H54 (cell line): Measurements from ENCODE around the gene MIS18A.

ENCODE experiments used
- DNase-seq: peaks from one replicate; pipeline ENCODE4 v3.0.0; 2011; ENCODE audit warnings: low spot score, mixed read lengths; ENCODE audit not compliant: insufficient read length
- FAIRE-seq: peaks from 3 replicates; lab custom pipeline; 2011; peaks lifted over from hg19 to GRCh38; lab: Jason Lieb, UNC
- POLR2A ChIP-seq: IDR thresholded peaks from 2 replicates; pipeline ENCODE4 v1.6.1; 2011; ENCODE audit warnings: low read depth, mild to moderate bottlenecking, low read length

The MIS18A gene

DNA sequence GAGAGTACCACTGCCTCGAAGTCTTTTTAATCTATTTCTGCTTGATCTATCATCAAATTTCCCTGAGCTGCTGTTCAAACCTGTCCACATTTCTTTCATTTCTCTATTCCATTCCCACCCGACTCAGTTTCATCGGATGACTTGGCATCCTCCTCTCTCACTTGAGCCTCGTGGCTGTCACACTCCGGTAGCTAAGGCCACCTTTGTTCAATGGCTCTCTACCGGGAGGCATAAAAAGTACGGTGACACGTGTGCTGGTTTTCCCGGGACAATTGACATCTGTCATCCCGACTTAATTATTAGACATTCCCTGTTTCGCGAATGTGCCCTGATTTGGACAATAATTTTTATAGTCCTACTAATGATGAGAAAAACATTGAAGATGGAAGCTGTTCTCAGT lies 22.6 kb downstream of the MIS18A start:
- DNase-seq = no peak
- no peak for TF ChIP-seq POLR2A
- FAIRE-seq = no peak

DNA sequence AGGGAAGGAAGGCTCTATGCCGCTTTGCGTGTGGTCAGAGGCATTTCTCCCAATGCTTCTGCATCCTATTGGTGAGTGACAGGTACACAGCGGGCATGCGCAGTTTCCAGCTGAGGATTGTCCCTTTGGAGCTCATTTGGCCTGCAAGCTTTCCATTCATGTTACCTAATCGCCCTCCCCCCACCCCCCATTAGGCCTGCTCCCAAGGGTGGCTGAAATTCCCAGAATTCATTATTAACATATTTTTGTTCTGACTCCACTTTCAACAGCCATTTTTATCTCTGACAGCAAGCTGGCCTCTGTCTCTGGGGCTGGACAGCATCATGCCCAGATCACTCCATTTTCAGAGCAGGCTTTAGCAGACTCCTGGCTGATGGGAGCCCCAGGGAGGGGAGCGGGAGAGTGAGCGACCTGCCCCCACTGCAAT lies 25.6 kb downstream of the MIS18A start:
- DNase-seq = peak; percentile 27
- TF ChIP-seq POLR2A = no peak
- FAIRE-seq = no peak

DNA sequence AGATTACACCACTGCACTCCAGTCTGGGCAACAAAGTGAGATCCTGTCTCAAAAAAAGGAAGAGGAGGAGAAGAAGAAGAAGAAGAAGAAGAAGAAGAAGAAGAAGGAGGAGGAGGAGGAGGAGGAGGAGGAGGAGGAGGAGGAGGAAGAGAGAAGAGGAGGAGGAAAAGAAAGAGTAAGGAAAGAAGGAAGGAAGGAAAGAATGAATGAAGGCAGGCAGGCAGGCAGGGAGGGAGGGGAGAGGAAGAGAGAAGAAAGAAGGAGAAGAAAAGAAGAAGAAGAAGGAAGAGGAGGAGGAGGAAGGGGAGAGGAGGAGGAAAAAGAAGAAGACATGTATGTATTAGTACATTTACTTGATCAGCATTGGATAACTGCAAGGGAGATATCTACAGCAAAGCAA lies 26.7 kb downstream of the MIS18A start:
- no peak for TF ChIP-seq POLR2A
- DNase-seq (no peak), FAIRE-seq (no peak)

DNA sequence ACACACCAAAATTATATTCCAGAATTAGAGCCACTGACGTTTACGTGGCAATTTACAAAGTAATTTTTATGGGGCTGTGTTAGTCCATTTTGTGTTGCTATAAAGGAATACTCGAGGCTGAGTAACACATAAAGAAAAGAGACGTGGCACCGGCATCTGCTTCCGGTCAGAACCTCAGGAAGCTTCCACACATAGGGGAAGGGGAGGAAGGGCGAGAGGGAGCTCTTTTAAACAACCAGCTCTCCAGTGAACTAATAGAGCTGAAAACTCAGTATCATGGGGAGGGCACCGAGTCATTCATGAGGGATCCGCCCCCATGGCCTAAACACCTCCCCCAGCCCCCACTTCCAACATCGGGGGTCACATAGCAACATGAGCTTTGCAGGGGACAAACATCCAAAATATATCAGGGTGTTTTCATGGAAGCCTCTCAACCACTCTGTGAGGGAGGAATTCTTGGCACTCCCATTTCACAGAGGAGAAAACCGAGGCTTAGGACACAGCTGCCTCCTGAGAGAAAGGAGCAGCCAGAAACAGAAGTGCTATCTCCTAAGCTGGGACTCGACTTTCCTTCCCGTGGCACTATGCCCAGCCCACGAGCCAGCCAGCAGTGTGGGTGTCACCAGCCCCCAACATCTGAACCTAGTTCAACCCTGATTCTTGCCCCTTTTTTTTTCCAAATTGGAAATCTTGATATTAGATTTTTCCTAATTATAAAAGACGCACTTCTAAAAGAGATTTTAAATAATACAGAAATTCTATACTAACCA lies 29.2 kb downstream of the MIS18A start:
- TF ChIP-seq POLR2A = no peak
- DNase-seq = no peak
- no peak for FAIRE-seq

DNA sequence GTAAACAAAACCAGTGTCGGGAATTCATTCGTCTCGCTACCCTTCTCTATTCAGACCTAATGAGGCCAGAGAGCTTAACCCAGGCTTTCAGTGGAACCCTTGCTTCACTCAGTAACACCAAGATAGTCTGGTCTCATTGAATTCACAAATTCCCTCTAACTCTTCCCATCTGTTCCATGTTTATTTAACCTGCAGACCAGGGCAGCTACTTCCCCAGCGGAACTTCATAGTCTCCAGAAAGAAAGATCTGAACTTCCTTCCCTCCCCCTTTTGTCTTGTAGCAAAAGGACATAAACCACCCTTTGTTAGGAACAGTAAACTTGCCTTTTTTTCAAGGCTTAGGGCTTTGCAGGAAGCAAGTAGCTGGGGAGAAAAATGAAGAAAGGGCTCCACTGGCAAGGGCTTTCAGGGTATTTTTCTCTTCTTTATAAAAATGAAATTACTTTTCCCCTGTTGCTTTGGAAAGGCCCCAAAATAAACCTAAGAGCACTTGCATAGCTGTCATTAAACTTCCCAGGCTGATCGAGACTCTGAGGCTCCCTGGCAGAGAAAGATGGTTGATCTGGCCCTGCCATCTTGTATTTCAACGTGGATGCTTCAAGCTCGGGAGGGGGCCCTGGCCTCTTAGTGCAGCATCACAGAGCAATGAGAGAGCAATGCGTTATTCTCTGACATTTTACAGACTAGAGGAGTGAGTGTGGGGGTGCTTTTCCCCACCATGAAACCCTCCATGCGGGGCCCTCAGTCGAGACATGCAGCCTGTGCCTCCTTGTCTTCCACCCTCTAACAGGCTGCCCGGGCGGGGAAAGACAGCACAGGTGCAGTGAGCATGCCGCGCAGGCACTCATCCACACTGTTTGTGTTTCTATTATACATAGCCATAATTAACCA lies 30.0 kb downstream of the MIS18A start:
- FAIRE-seq (no peak), DNase-seq (no peak)
- TF ChIP-seq POLR2A = no peak

DNA sequence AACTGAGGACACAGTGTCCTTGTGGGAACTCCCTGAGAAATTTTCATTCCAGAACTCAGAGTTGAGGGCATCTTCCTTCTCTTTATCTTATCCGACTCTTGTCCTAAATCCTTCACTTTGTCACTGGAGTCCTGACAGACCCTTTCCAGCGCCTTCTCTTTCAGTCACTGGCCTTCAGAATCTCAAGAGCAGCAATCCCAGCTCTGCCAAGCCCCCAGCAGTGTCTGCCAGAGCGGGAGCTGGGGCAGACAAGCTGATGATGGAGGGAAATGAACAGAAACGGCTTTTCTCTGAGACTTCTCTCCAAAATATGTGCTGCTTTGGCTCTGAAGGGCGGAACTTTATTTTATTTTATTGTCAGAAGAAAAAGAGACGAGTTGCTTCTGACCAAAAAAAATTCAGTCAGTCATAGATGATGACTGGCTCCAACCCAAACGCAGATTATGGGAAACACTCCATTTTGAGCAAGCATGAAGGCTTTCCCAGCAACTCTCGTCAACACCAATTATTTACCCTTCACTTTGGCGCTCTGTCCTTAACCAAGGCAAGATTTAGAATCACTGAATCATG lies 32.2 kb downstream of the MIS18A start:
- DNase-seq (no peak), FAIRE-seq (no peak)
- no peak for TF ChIP-seq POLR2A

DNA sequence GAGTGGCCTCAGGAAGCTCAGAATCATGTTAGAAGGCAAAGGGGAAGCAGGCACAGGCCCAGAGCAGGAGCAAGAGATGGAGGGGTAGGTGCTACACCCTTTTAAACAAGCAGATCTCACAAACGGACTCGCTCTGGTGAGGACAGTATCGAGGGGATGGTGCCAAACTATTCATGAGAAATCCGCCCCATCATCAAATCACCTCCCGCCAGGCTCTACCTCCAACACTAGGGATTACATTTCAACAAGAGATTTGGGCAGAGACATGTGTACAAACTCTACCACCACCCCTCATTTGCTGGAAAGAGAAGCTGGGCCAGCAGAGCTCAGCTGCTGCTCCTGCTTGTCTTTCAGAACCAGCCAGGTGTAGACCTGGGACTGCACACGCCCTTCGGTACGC lies 32.9 kb downstream of the MIS18A start:
- FAIRE-seq (no peak), DNase-seq (no peak)
- TF ChIP-seq POLR2A = no peak

DNA sequence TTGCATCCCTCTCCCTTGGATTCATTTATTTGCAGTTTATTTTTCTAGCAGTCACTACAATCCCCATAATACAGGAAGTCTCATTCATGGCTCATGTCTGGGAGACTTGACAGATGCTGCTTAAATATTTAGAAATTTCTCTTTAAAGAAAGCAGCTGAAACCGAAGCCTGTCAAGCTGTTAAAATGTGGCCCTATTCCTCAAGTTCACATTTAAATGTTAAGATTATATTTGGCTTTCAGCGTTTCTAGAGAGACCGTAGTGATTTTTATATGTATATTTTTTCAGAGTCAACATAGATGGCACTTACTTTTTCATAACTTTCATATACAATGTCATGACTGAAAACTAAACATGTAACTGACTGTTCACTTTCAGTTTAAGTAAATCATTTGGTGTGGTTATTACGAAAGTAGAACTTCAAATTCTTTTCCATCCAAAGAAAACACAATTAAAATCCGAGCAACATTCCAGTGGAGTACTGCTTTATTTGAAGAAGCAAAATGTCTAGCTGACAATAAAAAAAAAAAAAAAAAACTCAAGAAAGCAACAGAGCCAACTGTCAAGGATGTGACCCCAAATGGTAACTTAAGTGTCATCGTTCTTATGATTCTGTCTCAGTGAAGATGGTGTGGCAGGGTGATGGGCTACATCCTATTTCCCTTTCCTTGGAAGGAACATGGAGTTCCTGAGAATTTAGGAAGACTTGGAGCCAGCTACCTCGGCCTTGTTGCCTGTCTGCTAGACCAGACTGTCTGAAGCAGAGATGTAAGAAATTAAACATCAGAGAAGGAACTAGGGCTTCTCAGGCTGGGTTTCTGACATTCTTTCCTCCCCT lies 37.8 kb downstream of the MIS18A start:
- no peak for TF ChIP-seq POLR2A
- FAIRE-seq (no peak), DNase-seq (no peak)

DNA sequence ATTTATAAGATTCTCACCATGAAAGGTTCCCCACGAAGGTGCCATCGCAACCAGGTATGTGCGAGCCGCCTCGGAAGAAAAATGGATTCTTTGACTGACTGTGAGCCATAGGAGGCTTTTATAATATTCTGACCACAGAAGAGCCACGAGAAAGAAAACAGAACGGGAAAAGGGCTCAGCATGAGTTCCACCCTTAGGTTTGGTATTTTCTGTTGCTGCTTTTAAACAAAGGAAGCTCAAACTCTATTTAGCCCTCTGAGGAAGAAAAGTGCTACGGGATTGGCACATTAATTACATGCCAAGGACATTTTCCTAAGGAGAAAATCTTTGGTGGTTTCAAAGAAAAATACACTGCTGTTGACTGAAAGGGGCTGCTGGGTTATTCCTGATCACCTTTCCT lies 39.3 kb downstream of the MIS18A start:
- DNase-seq = no peak
- FAIRE-seq = no peak
- no peak for TF ChIP-seq POLR2A

DNA sequence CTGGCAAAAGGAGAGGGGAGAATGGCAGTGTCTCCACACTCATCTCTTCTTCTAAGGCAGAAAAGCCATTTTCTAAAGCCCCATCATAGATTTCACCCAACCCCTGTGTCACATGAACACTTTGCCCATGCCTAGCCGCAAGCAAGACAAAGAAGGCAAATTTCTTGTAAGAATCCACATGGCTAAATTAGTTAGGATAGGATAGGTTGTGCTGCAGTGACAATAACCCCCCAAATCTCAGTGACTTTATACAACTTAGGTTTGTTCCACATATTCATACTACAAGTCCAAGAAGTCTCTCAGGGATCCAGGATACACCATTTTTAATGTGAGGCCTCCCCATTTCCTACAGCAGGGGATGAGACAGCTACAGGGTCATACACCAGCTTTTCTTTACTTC lies 40.8 kb downstream of the MIS18A start:
- no peak for FAIRE-seq
- DNase-seq = no peak
- no peak for TF ChIP-seq POLR2A

DNA sequence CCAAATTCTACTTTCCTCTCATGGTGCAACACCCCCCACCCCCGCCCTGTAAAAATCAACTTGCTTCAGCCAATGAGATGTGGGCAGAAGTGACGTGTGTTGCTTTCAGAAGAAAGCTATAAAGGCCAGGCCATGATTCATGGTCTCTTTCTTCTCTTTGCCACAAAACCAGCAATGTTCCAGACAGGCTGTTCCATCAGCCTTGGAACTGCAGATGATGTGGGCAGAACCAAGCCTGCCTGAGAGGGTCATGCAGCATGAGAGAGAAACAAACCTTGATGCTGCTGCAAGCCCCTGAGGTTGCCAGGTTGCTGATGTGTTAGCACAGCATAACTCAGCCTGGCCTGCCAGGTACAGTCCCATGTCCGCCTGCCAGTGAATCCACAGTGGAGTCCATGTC lies 41.8 kb downstream of the MIS18A start:
- FAIRE-seq (no peak), DNase-seq (no peak)
- TF ChIP-seq POLR2A = no peak

DNA sequence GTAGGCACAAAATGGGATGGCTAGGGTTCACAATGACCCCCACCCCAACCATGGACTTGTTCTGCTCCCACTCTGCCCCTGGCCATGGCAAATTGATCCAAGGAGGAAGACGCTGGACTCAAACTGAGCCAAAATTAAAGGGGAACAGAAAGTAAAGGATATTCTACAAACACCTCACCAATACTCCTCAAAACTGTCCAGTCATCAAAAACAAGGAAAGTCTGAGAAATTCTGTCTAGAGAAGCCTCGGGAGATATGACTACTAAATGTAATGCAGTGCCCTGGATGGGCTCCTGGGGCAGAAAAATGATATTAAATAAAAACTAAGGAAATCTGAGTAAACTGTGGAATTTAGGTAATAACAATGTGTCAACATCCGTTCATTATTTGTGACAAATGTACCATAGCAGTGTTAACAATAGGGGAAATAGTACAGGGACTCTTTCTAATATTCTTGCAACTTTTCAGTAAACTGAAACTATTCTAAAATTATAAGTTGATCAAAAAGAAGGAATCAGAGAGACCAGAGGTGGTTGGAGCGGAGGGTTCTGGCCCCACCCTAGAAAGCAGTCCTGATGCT lies 45.0 kb downstream of the MIS18A start:
- no peak for FAIRE-seq
- DNase-seq = no peak
- no peak for TF ChIP-seq POLR2A

DNA sequence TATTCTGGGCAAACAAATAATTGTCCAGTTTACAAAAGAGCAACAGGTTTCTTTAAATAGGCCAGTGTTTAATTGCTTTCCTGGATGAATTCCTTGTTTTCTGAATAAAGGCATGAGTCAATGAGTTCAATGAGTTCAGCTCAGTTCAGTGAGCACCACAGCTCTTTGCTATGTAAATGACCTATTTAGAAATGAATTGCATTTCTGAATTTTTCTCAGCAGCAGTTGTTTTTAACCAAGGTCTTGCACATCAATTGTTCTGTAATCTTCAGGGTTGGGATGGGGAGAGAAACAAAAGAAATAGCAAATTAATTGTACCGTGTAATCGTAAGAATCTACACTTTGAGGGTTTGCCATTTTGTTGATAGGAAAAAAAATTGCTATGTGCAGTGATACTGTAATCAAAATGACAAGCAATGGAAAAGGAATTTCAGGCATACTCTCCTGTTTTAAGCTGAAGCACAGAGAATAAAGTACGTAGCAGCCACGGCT lies 45.7 kb downstream of the MIS18A start:
- FAIRE-seq = no peak
- no peak for TF ChIP-seq POLR2A
- no peak for DNase-seq
